Pulmonary artery endothelial cell (primary cell): ENCODE data around the gene PIGBOS1. TPM values are rescaled to one million over a fixed set of nuclear protein-coding genes. Genes with fewer than 3 reads are reported as not detected.
A peak's percentile ranks its signal among the peaks of the same experiment; 100 is the strongest.
"Not testable (repeated sequence)": the region's sequence is repeated elsewhere in the genome, so short reads cannot be mapped to it uniquely, and the experiment has no call there.

Experiments
- DNase-seq: peaks from one replicate; pipeline ENCODE4 v3.0.0-alpha.2; 2011; ENCODE audit warnings: low read depth, low spot score
- total RNA-seq: library from RNA; depleted of rRNA; stranded (reverse); fragments of >200 nt; gene quantifications from 2 replicates; pipeline ENCODE4 v1.2.3, GENCODE V29; 2014

Gene PIGBOS1
- total RNA-seq, 1 donor from 2014 or later = 5.8 TPM

DNA sequence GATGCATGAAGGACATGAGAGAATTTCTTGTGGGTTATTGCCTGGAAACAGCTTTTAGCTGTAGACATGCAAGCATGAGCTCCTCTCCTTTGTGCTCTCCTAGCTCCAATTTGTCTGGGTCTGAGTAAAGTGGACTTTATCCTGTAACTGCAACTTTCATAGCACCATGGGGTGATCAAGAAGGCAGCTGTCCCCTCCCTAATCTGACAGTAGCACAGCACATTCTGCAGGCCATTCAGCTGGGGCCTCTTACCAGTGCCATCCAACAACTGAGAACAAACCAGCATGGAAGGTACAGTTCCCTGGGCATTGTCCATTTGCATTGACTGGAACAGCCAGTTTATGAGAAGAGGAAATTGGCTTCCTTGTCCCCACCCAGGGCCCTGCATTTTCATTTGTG, 21.6 kb downstream of the PIGBOS1 start:
- no peak for DNase-seq

DNA sequence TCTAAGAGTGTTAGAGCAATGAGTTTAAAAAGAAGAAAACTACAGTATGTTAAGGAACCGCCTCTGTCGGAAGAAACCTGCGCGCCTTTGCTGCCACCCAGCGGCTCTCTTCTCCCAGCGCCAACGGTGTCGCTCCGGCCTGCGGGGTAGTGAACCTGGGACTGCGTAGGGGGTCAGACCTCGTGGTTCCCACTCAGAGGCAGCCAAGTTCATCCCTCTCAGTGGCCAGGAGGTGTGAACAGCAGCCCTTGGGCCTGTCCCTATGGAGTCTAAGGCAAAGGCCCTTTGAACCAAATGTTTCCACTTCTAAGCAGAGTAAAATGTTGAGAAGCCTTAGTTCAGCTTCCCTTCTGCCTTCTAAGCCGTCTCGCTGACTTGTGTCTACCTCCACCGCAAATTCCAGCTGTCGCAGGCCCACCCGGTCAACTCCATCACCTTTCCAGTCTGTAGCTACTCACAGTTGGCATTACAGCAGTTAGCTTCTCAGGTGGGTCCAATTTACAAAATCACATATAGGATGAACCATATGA, 28.3 kb downstream of the PIGBOS1 start:
- peak; percentile 60 for DNase-seq

DNA sequence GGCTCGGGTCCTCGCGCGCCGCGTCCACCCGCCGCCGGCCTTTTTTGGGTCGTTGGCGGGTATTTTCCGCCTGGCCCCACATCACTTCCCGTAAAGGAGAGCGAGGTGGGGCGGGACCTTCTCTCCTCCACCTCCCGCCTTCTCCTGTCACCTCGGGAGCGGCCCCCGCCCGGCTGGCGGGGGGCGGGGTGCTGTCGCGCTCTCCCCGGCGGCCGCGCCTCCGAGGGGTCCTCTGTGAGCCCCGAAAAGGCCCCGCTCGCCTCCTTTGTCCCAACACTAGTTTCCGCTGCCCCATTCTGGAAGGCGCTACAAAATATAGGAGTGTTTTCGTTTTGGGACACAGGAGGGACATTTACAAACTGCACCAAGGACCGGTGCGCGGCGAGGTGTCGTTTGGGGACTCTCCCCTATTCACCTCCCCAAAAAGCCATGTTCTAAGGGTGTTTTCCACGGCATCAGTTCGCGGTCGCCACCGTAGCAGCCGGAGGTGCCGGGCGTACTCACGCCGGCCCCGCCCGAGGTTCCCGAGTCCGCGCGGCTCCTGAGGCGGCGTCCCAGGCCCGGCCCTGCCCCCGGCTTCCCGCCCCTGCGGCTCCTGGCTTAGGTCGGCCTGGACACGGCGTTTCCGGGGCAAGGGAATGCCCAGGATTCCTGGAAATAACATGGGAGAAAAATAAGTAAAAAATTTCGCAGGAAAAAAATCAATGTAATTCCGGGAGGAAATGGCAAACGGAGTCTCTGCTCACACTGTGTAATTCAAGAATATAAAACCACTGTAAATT, 29.0 kb downstream of the PIGBOS1 start, which contains the start of gene RAB27A:
RAB27A (minus strand) TSS at position 68 of the 782 bp plus-strand sequence. CDS start 54,879 bp downstream, outside the sequence.
- DNase-seq = no peak

DNA sequence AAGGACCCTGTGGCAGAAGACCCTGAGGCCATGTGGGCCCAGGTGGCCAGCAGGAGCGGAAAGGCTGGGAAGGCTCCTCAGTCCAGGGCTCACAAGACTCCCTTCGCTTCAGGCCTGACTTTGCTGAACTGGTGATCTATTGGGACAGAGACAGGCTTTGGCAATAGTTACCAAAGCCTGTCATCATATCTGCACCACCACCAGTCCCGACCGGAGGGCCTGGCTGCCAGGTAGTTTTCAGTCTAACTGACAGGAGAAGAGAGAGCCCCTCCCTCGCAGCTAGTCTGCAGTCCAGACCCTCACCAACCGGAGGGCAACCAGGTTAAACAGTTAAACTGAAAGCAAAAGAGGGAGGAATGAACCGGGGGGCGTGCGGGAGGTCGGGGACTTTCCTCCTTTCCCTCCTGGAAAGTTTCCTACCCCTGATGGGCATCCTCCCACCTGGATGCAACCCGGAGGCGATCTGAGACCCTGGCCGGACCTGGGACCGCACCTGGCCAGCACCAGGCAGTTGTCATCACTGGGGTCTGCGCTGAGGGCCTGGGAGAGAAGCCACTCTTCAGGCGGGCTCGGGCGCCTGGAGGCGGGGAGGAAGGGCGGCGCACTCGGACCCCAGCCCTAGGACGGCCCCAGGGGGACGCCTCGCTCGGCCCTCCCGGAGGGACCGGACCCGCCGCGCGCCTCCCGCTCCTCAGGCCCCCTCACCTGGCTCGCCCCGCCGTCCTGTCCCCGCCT, 29.7 kb downstream of the PIGBOS1 start:
- no peak for DNase-seq

DNA sequence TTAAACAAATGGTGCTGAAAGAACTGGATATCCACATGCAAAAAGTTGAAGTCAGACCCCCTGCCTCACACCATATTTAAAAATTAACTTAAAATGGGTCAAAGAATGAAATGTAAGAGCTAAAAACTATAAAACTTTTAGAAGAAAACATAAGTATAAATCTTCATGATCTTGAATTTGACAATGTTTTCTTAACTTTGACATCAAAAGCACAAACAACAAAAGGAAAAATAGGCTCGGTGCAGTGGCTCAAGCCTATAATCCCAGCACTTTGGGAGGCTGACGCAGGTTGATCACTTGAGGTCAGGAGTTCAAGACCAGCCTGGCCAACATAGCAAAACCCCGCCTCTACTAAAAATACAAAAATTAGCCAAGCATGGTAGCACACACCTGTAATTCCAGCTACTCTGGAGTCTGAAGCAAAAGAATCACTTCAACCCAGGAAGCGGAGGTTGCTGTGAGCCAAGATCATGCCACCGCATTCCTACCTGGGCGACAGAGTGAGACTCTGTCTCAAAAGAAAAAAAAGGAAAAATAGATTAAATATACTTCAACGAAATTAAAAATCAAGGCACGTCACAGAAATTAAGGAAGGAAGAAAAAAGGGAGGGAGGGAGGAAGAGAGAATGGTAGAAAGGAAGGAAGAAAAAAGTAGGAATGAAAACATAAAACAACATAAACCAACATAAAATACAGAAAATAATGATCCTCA, 30.8 kb downstream of the PIGBOS1 start:
- no peak for DNase-seq

DNA sequence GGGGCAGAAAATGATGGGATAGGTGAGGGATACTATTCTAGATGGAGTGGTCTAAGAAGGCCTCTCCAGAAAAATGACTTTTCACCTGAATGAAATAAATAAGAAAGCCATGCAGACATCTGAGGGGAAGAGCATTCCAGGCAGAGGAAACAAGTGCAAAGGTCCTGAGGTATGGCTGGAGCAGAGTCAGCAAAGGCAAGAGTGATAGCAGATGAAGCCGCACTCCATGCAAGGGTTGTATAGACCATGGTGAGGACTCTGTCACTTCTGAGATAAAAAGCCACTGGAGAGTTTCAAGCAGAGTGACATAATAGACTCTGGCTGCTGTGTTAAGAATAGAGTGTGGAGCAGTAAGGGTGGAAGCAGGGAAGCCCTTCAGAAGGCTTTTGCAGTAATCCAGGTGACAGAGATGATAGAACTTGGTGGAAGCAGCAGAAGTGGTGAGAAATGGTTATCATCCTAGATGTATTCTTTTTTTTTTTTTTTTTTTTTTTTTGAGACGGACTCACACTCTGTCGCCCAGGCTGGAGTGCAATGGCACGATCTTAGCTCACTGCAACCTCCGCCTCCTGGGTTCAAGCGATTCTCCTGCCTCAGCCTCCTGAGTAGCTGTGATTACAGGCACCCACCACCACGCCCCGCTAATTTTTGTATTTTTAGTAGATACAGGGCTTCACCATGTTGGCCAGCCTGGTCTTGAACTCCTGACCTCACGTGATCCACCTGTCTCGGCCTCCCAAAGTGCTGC, 32.3 kb downstream of the PIGBOS1 start:
- DNase-seq = not testable (repeated sequence)

DNA sequence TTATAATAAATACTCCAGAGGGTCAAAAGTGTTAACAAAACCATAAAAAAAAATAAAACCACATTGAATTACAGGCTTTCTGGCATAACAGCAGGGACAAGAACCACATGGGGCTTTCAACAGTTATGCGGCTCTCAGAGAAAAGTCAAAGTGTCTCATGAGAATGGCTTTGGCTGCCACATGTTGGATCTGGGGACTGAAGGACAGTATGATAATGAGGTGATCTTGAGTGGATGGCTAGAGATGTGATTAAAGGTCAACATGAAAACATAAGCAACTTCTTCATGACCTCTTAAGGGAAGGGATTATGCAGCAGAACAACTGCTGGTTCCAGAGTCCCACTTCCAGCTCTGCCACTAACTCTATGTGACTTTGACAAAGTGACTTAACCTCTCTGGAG, 34.5 kb downstream of the PIGBOS1 start:
- DNase-seq = no peak

DNA sequence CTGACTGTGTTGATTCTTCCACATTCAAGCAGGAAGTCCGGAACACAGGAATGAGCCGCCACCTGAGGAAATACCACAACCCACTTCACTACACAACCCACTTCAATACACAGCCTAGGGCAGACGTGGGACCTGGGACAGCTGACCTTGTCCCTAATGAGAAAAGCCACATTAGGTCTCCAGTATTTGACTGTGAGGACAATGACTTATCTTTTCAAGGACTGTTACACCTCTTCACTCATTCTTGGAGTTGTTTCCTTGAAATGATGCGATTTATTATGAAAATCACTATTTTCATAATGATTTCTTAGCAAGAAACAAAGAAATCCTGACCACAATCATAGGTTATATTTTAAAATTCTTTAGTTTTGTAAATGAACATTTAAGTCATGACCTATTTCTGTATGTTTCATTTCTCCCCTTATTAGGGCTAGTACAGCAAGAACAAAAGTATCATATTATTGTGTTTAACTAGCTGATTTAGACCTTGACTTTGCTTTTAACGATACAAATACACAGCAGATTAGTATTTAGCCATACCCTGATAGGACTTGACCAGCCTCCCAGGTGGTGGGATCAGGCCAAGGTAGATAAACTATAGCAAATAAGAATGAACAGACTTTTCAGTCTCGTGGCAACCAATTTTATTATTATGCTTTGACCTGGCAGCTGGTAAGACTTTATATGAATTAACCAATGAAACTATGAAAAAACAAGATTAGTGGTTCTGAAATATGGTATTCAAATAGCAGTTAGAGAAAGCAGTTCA, 35.4 kb downstream of the PIGBOS1 start:
- DNase-seq = no peak

DNA sequence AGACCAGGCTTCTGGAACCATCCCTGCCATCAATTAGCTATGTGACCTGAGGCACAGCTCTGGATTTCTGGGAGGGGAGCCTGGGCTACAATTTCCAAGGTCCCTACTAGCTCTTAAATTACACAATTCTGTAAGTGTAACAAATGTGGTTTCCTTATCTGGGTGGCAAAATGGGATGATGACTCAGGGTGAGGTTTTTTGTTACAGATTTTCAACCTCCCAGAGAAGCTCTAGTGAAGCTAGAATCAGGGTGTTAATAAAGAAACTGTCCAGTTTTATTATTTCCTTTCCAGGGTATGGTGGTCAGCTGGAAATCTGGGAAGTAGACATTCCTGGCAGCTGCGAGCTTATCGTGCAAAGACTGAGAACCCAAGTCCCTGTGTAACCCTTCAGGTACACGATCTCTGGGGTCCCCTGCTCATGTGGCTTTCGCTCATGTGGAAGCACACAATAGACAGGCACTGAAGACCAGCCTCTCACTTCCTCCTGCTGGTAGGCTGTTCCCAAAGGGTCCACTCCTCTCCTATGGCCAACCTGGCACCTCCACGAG, 36.6 kb downstream of the PIGBOS1 start:
- no peak for DNase-seq

DNA sequence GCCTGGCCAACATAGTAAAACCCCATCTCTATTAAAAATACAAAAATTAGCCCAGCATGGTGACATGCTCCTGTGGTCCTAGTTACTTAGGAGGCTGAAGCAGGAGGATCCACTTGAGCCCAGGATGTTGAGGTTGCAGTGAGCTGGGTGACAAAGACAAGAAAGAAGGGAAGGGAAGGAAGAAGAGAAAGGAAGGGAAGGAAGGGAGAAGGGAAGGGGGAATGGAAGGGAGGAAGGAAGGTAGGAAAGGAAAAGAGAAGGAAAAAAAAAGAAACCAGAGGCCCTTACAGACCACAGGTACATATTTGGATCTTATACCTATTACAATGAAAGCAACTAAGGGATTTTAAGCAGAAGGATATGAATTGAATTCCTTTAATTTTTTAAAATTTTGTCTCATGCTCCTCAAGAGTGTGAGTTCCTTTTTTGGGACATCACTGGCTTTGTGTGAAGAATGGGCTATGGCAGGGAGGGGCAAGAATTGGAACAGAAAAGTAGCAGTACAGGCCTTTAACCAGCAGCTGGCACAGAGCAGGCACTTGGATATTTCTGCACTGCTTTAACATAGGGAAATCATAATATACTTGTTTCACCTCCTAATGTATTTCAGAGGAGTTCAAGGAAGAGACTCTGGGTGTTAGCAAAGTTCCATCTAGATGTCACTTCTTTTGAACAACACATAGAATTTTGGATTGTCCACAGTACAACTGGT, 37.2 kb downstream of the PIGBOS1 start:
- no peak for DNase-seq

DNA sequence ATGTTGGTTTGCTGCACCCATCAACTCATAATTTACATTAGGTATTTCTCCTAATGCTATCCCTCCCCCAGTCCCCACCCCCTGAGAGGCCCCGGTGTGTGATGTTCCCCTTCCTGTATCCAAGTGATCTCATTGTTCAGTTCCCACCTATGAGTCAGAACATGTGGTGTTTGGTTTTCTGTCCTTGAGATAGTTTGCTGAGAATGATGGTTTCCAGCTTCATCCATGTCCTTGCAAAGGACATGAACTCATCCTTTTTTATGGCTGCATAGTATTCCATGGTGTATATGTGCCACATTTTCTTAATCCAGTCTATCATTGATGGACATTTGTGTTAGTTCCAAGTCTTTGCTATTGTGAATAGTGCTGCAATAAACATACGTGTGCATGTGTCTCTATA, 38.3 kb downstream of the PIGBOS1 start:
- not testable (repeated sequence) for DNase-seq

DNA sequence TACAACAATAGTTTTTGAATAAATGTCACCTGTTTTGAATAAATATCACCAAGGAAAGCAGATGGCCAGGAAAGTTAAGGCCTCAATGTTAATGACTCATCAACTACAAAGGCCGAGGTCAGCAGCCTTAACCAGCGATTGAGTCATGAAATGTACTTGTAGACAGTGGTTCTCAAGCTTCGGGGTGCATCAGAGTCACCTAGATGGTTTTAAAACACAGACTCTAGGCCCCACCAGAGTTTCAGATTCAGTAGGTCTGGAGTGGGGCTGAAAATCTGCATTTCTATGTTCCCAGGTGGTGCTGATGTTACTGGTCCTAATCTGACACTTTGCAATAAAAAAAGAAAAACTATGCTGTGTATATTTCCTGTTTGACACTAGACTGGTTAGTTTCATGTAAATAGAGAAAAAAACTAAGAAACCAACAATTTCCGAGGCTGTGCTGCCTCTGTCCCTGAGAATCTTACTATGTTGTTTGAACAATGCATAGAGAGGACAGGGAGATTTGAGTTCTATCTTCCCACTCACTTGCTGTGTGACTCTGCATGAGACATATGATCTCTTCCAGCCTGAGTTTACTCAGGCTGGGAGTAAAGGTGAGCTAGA, 39.1 kb downstream of the PIGBOS1 start:
- DNase-seq = peak; percentile 66

DNA sequence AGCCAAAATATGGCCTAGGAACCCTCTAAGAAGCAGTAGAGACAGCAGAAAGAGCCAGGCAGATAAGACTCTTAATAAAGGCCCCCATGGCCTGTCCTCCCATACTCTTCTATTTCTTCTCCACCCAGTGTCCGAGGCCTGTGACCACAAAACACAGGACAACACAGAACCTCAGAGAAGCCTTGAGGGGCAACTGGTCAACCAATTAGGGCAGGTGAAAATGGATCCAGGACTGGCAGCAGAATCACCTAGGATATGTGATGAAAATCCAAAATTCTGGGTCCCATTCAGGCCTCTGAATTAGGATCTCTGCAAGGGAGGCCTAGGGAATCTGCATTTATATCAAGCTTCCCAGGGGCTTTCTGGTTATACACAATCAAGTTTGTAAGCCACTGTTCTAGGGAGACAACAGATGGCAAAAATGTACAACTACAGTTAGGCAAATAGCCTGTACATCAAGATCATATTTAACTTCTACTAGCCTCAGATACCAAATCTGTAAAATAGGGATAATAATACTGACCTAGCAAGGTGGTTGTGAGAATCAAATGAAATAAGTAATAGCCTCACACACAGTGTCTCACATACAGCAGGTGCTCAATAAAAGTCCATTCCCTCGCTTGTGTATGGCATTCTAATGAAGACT, 39.7 kb downstream of the PIGBOS1 start:
- no peak for DNase-seq

DNA sequence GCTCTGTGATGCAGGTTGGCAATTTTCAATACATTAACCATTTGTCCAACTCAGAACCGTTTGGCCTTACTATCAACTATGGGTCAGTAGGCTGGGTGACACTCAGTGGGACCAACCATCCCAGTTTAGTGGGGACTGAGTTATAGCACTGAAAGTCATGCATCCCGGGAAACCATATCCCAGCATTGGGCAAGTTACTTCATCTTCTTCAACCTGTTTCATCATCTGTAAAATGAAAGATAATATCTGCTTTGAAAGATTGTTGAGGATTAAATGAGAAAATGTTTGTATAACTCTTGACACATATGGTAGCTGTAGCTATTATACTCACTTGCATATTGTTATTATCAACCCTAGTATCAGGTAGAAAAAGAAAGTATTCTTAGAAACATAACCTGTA, 41.2 kb downstream of the PIGBOS1 start:
- no peak for DNase-seq

DNA sequence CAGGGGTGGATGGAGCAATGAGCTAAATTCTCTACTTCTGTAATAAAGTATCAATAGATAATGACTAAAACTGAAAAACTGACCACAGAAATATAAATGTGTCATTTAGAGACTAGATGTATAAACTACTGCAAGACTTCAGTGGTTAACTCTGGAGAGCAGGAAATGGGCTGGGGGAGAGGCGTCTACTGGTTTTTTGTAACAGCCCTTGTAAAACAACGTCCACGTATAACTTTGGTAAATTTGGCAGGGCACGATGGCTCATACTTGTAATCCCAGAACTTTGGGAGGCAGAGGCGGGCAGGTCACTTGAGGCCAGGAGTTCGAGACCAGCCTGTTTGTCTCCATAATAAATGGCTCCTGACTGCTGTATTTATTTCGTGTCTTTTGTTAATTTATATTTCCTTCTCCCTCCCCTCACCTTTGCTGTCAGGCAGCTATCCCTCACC, 41.8 kb downstream of the PIGBOS1 start:
- no peak for DNase-seq

DNA sequence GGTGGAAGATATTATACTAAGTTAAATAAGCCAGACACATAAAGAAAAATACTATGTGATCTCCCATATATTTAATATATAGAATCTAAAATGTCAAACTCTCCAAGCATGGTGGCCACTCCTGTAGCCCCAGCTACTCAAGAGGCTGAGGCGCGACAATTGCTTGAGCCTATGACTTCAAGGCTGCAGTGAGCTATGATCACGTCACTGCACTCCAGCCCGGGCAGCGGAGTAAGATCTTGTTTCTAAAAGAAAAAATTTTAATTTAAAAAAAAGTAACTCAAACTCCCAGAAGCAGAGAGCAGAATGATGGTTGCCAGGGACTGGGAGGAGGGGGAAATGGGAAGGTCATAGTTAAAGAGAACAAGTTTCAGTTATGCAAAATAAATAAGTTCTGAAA, 42.6 kb downstream of the PIGBOS1 start:
- DNase-seq = no peak

DNA sequence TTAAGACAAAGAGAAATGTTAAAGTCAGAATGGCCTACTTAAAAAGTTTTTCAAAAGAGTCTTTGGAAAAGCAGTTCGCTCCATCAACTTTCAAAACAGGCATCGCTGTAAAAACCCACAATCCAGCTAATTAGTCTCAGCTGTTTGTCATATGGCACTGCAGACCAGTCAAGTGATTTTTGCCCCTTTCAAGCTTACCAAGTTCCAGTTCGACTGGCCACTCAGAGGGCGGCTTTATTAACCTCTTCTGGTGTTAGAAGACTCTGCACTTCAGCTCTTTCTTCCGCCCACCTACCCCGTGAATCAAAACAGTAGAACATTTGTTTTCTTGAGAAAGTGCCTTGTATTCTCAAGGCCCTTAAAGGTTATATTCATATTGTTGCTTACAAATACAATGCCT, 48.6 kb downstream of the PIGBOS1 start:
- DNase-seq = no peak

DNA sequence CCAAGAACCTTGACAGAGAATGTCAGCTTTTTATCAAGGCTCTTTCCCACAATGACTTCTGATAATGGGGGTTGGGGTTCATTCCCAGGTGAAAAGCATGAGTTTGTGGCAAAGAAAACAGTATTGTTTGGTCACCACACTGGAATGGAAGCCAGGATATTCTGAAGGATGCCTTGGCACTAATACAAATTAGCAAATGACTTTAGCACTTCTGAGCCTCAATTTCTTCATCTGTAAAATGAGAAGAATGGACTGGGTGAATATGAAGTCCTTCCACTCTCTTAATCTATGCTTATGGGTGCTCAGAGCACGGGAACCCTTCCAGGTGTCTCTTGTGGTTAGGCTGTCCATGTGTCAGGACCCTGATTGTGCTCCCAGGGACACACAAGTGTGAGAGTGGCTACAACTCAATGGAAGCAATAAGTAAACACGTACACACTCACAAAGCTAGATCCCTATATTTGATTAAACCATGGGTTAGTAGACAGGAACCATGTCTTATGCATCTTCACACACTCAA, 50.7 kb downstream of the PIGBOS1 start:
- DNase-seq = no peak
